ENCODE measurements around the gene CNPY4. TPM values are rescaled to one million over a fixed set of nuclear protein-coding genes. Genes with fewer than 3 reads are reported as not detected.

CNPY4 gene
- total and polyA plus RNA-seq, 2 donors (not counting 3 experiments of a cell fraction or from before 2014, with no cell fraction given): 28.6 to 33.7 TPM

GRCh38 chr7:100075418-100075817 is 44.0 kb upstream of the CNPY4 start:
- Histone ChIP-seq H4K20me1 (replicated peaks; ENCODE audit: control insufficient read depth, extremely low read depth, insufficient read depth, low read length) (no peaks in the 10 kb centered on the region), H3K4me2 (ENCODE audit: insufficient read depth, low read length) (no peak overlapping the region), H3K9me1 (replicated peaks; ENCODE audit: control insufficient read depth, extremely low read depth, insufficient read depth, low read length) (no peaks in the 10 kb centered on the region), H3K9ac (replicated peaks; ENCODE audit: extremely low read depth, insufficient read depth, low read length) (no peak overlapping the region), H3K4me3 (replicated peaks in 1 of 3; ENCODE audit: insufficient read depth in 1 of 3, low read depth in 1 of 3, low read length in 3 of 3) (no peak overlapping the region), H3K36me3 (ENCODE audit: control insufficient read depth in 2 of 2, extremely low read depth in 1 of 2, insufficient read depth in 2 of 2, low read length in 2 of 2) (peaks cover 47 to 62% of the 10 kb centered on the region in 2 experiments), H3K27me3 (ENCODE audit: control insufficient read depth in 2 of 2, insufficient read depth in 2 of 2, low read length in 2 of 2) (no peaks in the 10 kb centered on the region), H2AFZ (ENCODE audit: low read depth, low read length) (no peak overlapping the region), H3K79me2 (ENCODE audit: control insufficient read depth, insufficient read depth, low read length) (peaks cover 31% of the 10 kb centered on the region), H3K9me3 (replicated peaks; ENCODE audit: control insufficient read depth, insufficient read depth, low read length) (peaks cover 22% of the 10 kb centered on the region), H3K27ac (ENCODE audit: insufficient read depth, low read depth, low read length) (no peak overlapping the region), H3K4me1 (ENCODE audit: control insufficient read depth, extremely low read depth, insufficient read depth, low read length) (peaks cover 5% of the 10 kb centered on the region)
- DNase-seq (ENCODE audit: low read depth, low spot score): no peak
- POLR2A ChIA-PET: no interaction called here
- dilution Hi-C loops (cut with MboI; ENCODE audit: extremely low pct_ligation_motif_present, low sequenced_read_pairs) (no loop called here), intact Hi-C loops (cut with micrococcal nuclease) (no loop called here)
- TF ChIP-seq MAX (IDR thresholded peaks at IDR 0.05; ENCODE audit: insufficient read depth, insufficient read length) (no peak), POLR2AphosphoS5 (IDR thresholded peaks at IDR 0.05; ENCODE audit: insufficient read depth, low read depth, low read length) (no peak), GATA2 (IDR thresholded peaks at IDR 0.05; ENCODE audit: insufficient read depth, insufficient read length, low read depth, low read length) (no peak), FOS (IDR thresholded peaks at IDR 0.05; ENCODE audit: borderline replicate concordance, insufficient read depth, low read length) (no peak), JUN (IDR thresholded peaks at IDR 0.05; ENCODE audit: borderline replicate concordance, insufficient read depth, insufficient read length, low read depth) (no peak)
- BruUV-seq (replicated peaks): no TSS peak
- CTCF ChIA-PET: interaction anchor here (1.6 to 2.4 kb wide), 2 partner anchors 12 to 82 kb away, joined by 4 to 8 read pairs; no protein-coding TSS in a partner anchor
- FAIRE-seq: no peak

DNA sequence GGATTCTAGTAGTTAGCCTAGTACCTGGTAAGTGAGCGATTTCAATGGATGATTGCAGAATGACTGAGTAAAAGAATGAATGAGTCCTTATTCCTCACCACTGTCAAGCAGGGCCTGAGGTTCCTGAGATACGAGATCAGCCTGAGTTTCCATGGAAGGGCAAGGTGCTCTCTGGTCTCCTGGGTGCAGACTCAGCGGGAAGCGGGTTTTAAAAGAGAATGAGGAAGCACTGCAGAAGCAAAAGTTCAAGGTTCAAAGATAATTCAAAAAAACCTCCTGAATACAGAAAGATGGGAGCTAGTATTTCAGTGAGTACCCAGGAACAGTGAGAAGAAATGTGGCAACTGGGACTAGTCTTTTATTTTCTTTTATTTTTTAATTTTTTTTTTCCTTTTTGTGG is 42.2 kb upstream of the CNPY4 start:
- H3K9ac ChIP-seq (replicated peaks; ENCODE audit: extremely low read depth, insufficient read depth, low read length): no peak overlapping the region
- DNase-seq (ENCODE audit: low read depth, low spot score): no peak
- BruUV-seq (replicated peaks): no TSS peak
- intact Hi-C loops (cut with micrococcal nuclease): no loop called here
- no peaks in the 10 kb centered on the region for H4K20me1 ChIP-seq (replicated peaks; ENCODE audit: control insufficient read depth, extremely low read depth, insufficient read depth, low read length)
- TF ChIP-seq, protein P1, sequence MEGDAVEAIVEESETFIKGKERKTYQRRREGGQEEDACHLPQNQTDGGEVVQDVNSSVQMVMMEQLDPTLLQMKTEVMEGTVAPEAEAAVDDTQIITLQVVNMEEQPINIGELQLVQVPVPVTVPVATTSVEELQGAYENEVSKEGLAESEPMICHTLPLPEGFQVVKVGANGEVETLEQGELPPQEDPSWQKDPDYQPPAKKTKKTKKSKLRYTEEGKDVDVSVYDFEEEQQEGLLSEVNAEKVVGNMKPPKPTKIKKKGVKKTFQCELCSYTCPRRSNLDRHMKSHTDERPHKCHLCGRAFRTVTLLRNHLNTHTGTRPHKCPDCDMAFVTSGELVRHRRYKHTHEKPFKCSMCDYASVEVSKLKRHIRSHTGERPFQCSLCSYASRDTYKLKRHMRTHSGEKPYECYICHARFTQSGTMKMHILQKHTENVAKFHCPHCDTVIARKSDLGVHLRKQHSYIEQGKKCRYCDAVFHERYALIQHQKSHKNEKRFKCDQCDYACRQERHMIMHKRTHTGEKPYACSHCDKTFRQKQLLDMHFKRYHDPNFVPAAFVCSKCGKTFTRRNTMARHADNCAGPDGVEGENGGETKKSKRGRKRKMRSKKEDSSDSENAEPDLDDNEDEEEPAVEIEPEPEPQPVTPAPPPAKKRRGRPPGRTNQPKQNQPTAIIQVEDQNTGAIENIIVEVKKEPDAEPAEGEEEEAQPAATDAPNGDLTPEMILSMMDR (IDR thresholded peaks at IDR 0.05; ENCODE audit: extremely low read depth in 1 of 2, insufficient read depth in 1 of 2, low read depth in 1 of 2, low read length in 2 of 2): no peak
- H3K9me3 ChIP-seq (replicated peaks; ENCODE audit: control insufficient read depth, insufficient read depth, low read length): peaks cover 6% of the 10 kb centered on the region
- peaks cover 30 to 45% of the 10 kb centered on the region in 2 experiments for H3K36me3 ChIP-seq (ENCODE audit: control insufficient read depth in 2 of 2, extremely low read depth in 1 of 2, insufficient read depth in 2 of 2, low read length in 2 of 2)
- no peak overlapping the region for H2AFZ ChIP-seq (ENCODE audit: low read depth, low read length)
- no peak overlapping the region for H3K4me3 ChIP-seq (replicated peaks in 1 of 3; ENCODE audit: insufficient read depth in 1 of 3, low read depth in 1 of 3, low read length in 3 of 3)
- peaks cover 42% of the 10 kb centered on the region for H3K79me2 ChIP-seq (ENCODE audit: control insufficient read depth, insufficient read depth, low read length)
- no peaks in the 10 kb centered on the region for H3K9me1 ChIP-seq (replicated peaks; ENCODE audit: control insufficient read depth, extremely low read depth, insufficient read depth, low read length)
- FAIRE-seq: no peak
- ChIA-PET CTCF (no interaction called here), POLR2A (no interaction called here)
- dilution Hi-C loops (cut with MboI; ENCODE audit: extremely low pct_ligation_motif_present, low sequenced_read_pairs): no loop called here
- H3K27me3 ChIP-seq (ENCODE audit: control insufficient read depth in 2 of 2, insufficient read depth in 2 of 2, low read length in 2 of 2): no peaks in the 10 kb centered on the region
- no peak overlapping the region for H3K4me2 ChIP-seq (ENCODE audit: insufficient read depth, low read length)
- H3K27ac ChIP-seq (ENCODE audit: insufficient read depth, low read depth, low read length): no peak overlapping the region
- peaks cover 8% of the 10 kb centered on the region for H3K4me1 ChIP-seq (ENCODE audit: control insufficient read depth, extremely low read depth, insufficient read depth, low read length)
